H7 (cell line): ENCODE measurements around the gene MOB2. TPM values are rescaled to one million over a fixed set of nuclear protein-coding genes. Genes with fewer than 3 reads are reported as not detected.

Source experiments
- DNase-seq: peaks from one replicate; pipeline ENCODE4 v3.0.0; 2012
- H3K27me3 ChIP-seq: 2 replicates; pipeline ENCODE4 v1.6.0; 2011; ENCODE audit warnings: mild to moderate bottlenecking, low read length; ENCODE audit not compliant: control insufficient read depth, insufficient read depth
- H3K36me3 ChIP-seq: replicated peaks from 2 replicates; pipeline ENCODE4 v1.5.1; 2011; ENCODE audit warnings: low read length; ENCODE audit not compliant: control insufficient read depth, insufficient read depth
- H3K4me3 ChIP-seq: 2 replicates; pipeline ENCODE4 v1.5.1; 2011; ENCODE audit warnings: low read depth, mild to moderate bottlenecking, control low read depth, low read length, moderate library complexity; ENCODE audit not compliant: insufficient read depth
- total RNA-seq: library from RNA; depleted of rRNA; stranded (reverse); fragments of >200 nt; shearing (Covaris generic); gene quantifications from 2 replicates; pipeline ENCODE4 v1.2.3, GENCODE V29; 2014; rRNA removed

Gene MOB2
- total RNA-seq: 17.3 and 20.2 TPM in 2 replicates

GRCh38 chr11:1486054-1486825, at the start of gene MOB2:
Gene MOB2 (minus strand): TSS chr11:1486779. CDS start chr11:1486556, 223 bp downstream.
- Histone ChIP-seq H3K36me3 (no peaks in the 10 kb centered on the region), H3K27me3 (no peaks in the 10 kb centered on the region), H3K4me3 (no peak within 1 kb of the TSS)
- DNase-seq: peak; percentile 81

GRCh38 chr11:1534682-1535081, 48.1 kb upstream of the MOB2 start:
- Histone ChIP-seq H3K4me3 (no peak overlapping the region), H3K36me3 (no peaks in the 10 kb centered on the region), H3K27me3 (peaks cover 7% of the 10 kb centered on the region; the same call in 1 of the 2 replicates)
- no peak for DNase-seq

- no peak for DNase-seq
- H3K36me3 ChIP-seq: no peaks in the 10 kb centered on the region
These were observed 47.6 kb upstream of the MOB2 start for GRCh38 chr11:1534171-1534570.

GRCh38 chr11:1533342-1533725, 46.8 kb upstream of the MOB2 start:
- DNase-seq: no peak
- Histone ChIP-seq H3K36me3 (no peaks in the 10 kb centered on the region), H3K4me3 (no peak overlapping the region), H3K27me3 (peaks cover 6% of the 10 kb centered on the region; the same call in 1 of the 2 replicates)

More at GRCh38 chr11:1534171-1534570, 47.6 kb upstream of the MOB2 start:
- Histone ChIP-seq H3K4me3 (no peak overlapping the region), H3K27me3 (peaks cover 7% of the 10 kb centered on the region; the same call in 1 of the 2 replicates)

GRCh38 chr11:1532606-1533341, 46.2 kb upstream of the MOB2 start:
- H3K4me3 ChIP-seq: no peak overlapping the region
- peaks cover under 1% of the 10 kb centered on the region; the same call in 1 of the 2 replicates for H3K27me3 ChIP-seq
- H3K36me3 ChIP-seq: no peaks in the 10 kb centered on the region
- no peak for DNase-seq

GRCh38 chr11:1532014-1532586, 45.5 kb upstream of the MOB2 start:
- H3K27me3 ChIP-seq: no peaks in the 10 kb centered on the region
- H3K4me3 ChIP-seq: no peak overlapping the region
- DNase-seq: peak; percentile 52
- H3K36me3 ChIP-seq: no peaks in the 10 kb centered on the region

GRCh38 chr11:1531449-1532013, 45.0 kb upstream of the MOB2 start:
- Histone ChIP-seq H3K27me3 (no peaks in the 10 kb centered on the region), H3K36me3 (no peaks in the 10 kb centered on the region), H3K4me3 (no peak overlapping the region)
- peak; percentile 48 for DNase-seq

GRCh38 chr11:1530686-1531448, 44.3 kb upstream of the MOB2 start:
- no peak overlapping the region for H3K4me3 ChIP-seq
- H3K27me3 ChIP-seq: no peaks in the 10 kb centered on the region
- H3K36me3 ChIP-seq: no peaks in the 10 kb centered on the region
- no peak for DNase-seq

GRCh38 chr11:1529774-1530173, 43.2 kb upstream of the MOB2 start:
- DNase-seq: peak; percentile 69

GRCh38 chr11:1529286-1529685, 42.7 kb upstream of the MOB2 start:
- DNase-seq: peak; percentile 50
- no peak overlapping the region for H3K4me3 ChIP-seq
- no peaks in the 10 kb centered on the region for H3K36me3 ChIP-seq
- no peaks in the 10 kb centered on the region for H3K27me3 ChIP-seq

More at GRCh38 chr11:1529774-1530173, 43.2 kb upstream of the MOB2 start:
- no peaks in the 10 kb centered on the region for H3K36me3 ChIP-seq
- no peaks in the 10 kb centered on the region for H3K27me3 ChIP-seq
- no peak overlapping the region for H3K4me3 ChIP-seq

GRCh38 chr11:1528710-1529109, 42.1 kb upstream of the MOB2 start:
- H3K36me3 ChIP-seq: no peaks in the 10 kb centered on the region
- H3K4me3 ChIP-seq: no peak overlapping the region
- DNase-seq: no peak
- H3K27me3 ChIP-seq: no peaks in the 10 kb centered on the region

GRCh38 chr11:1526785-1527184, 40.2 kb upstream of the MOB2 start:
- Histone ChIP-seq H3K4me3 (no peak overlapping the region), H3K36me3 (no peaks in the 10 kb centered on the region), H3K27me3 (no peaks in the 10 kb centered on the region)
- DNase-seq: no peak

- no peak overlapping the region for H3K4me3 ChIP-seq
- no peaks in the 10 kb centered on the region; the same call in 1 of the 2 replicates for H3K36me3 ChIP-seq
- H3K27me3 ChIP-seq: no peaks in the 10 kb centered on the region
- DNase-seq: no peak
These were observed 37.2 kb upstream of the MOB2 start for GRCh38 chr11:1523779-1524178.

- Histone ChIP-seq H3K4me3 (no peak overlapping the region), H3K27me3 (no peaks in the 10 kb centered on the region), H3K36me3 (no peaks in the 10 kb centered on the region; the same call in 1 of the 2 replicates)
- DNase-seq: no peak
These were observed 36.5 kb upstream of the MOB2 start for GRCh38 chr11:1523077-1523476.
